Vagina (tissue), 2 donors: ENCODE data around the gene ADGRD2.

Experiments
- POLR2A ChIP-seq, 2 donors: fragments of 450-650 bp; IDR thresholded peaks; one replicate each; pipeline ENCODE4 v1.6.1; 2017; ENCODE audit warnings: antibody characterized with exemption in 2 of 2, mild to moderate bottlenecking in 2 of 2, moderate library complexity in 2 of 2
- TF ChIP-seq, protein P1 (sequence below), 3 experiments: fragments of 450-650 bp in 2 of 3; fragments of 200-600 bp in 1 of 3; sonication (generic) in 1 of 3; IDR thresholded peaks; one replicate each; pipeline ENCODE4 v1.5.1; 2017 to 2019; ENCODE audit warnings: antibody characterized with exemption in 3 of 3, mild to moderate bottlenecking in 2 of 3, moderate library complexity in 2 of 3

DNA sequence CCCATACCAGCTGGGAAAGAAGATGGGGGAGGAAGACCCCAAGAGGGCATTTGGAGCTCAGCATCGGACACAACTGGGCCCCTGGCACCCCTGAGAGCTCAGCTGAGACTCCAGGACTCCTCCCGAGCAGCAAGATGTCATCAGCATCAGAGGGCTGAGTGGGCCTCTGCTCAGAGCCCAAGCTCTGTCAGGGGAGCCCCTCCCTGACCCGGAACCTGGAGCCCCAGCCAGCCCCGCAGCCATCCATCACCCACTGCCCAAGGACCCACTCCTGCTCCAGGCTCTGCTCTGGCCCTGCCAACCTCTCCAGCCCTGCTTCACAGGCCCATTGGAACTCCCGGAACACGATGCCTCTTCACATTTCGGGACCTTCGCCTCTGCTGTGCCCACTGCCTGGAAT lies 47.2 kb downstream of the ADGRD2 start:
- TF ChIP-seq, protein P1, sequence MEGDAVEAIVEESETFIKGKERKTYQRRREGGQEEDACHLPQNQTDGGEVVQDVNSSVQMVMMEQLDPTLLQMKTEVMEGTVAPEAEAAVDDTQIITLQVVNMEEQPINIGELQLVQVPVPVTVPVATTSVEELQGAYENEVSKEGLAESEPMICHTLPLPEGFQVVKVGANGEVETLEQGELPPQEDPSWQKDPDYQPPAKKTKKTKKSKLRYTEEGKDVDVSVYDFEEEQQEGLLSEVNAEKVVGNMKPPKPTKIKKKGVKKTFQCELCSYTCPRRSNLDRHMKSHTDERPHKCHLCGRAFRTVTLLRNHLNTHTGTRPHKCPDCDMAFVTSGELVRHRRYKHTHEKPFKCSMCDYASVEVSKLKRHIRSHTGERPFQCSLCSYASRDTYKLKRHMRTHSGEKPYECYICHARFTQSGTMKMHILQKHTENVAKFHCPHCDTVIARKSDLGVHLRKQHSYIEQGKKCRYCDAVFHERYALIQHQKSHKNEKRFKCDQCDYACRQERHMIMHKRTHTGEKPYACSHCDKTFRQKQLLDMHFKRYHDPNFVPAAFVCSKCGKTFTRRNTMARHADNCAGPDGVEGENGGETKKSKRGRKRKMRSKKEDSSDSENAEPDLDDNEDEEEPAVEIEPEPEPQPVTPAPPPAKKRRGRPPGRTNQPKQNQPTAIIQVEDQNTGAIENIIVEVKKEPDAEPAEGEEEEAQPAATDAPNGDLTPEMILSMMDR (IDR thresholded peaks at IDR 0.05): no peak
- TF ChIP-seq POLR2A (IDR thresholded peaks at IDR 0.05): no peak
